ENCODE data around the gene NXPE3.

DNA sequence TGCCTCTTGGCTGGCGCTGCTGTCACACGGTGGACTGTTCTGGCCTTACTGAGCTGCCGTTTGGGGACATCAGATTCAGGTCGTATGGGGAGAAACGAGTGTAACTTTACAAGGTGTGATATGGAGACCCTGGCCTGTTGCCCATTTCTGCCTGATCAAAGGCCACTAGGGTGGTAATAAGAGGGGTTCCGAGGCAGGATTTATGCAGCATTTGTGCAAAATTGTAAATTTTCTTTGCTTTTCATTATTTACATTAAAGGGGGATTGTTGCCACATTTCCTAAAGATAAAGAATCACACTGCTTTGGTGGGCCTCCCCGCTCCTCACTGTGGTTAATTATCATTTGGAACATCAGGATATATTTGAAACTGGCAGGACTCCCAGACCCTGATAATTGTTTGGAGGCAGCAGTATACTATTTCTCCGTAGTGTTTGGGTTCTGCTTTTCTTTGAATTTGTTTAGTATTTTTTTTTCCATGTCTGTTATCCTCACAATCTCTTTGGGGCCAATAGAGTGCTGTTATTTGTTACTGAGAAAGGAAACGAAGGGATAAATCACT, 891 bp downstream of the NXPE3 start:
- TF ChIP-seq, protein P1, sequence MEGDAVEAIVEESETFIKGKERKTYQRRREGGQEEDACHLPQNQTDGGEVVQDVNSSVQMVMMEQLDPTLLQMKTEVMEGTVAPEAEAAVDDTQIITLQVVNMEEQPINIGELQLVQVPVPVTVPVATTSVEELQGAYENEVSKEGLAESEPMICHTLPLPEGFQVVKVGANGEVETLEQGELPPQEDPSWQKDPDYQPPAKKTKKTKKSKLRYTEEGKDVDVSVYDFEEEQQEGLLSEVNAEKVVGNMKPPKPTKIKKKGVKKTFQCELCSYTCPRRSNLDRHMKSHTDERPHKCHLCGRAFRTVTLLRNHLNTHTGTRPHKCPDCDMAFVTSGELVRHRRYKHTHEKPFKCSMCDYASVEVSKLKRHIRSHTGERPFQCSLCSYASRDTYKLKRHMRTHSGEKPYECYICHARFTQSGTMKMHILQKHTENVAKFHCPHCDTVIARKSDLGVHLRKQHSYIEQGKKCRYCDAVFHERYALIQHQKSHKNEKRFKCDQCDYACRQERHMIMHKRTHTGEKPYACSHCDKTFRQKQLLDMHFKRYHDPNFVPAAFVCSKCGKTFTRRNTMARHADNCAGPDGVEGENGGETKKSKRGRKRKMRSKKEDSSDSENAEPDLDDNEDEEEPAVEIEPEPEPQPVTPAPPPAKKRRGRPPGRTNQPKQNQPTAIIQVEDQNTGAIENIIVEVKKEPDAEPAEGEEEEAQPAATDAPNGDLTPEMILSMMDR (conservative IDR thresholded peaks at IDR 0.05; ENCODE audit: low read length) = no peak
- TF ChIP-seq EZH2phosphoT487 (IDR thresholded peaks at IDR 0.05; ENCODE audit: borderline replicate concordance) = no peak

Data from Loucy (cell line).